Fibroblast of lung (primary cell): ENCODE data around the gene MAP2K5. TPM values are rescaled to one million over a fixed set of nuclear protein-coding genes. Genes with fewer than 3 reads are reported as not detected.

Experiments used
- DNase-seq, 2 donors: peaks; one replicate each; pipeline versions ENCODE4 v3.0.0 to v3.0.0-alpha.2; 2010; ENCODE audit warnings: low read depth in 2 of 2
- H2AFZ ChIP-seq: 2 replicates; pipeline ENCODE4 v1.5.1; 2012; ENCODE audit warnings: low read length, control low read depth, inconsistent platforms
- H3K27ac ChIP-seq: 2 replicates; pipeline ENCODE4 v1.5.1; 2011; ENCODE audit warnings: low read length, control low read depth; ENCODE audit not compliant: insufficient read depth
- H3K27me3 ChIP-seq: 2 replicates; pipeline ENCODE4 v1.5.1; 2011; ENCODE audit warnings: mild to moderate bottlenecking, low read length; ENCODE audit not compliant: control insufficient read depth, insufficient read depth
- H3K36me3 ChIP-seq: 2 replicates; pipeline ENCODE4 v1.5.1; 2011; ENCODE audit warnings: low read length; ENCODE audit not compliant: control insufficient read depth, insufficient read depth
- H3K4me1 ChIP-seq: 2 replicates; pipeline ENCODE4 v1.5.1; 2011; ENCODE audit warnings: low read length; ENCODE audit not compliant: control insufficient read depth, insufficient read depth; ENCODE audit errors: extremely low read depth
- H3K4me2 ChIP-seq: 2 replicates; pipeline ENCODE4 v1.5.1; 2011; ENCODE audit warnings: low read length, control low read depth; ENCODE audit not compliant: insufficient read depth; ENCODE audit errors: extremely low read depth
- H3K4me3 ChIP-seq, 4 experiments: fragments of 200-600 bp in 1 of 4; sonication (generic) in 1 of 4; replicated peaks in 1 of 4; 2 replicates each; pipeline ENCODE4 v1.5.1; 2011 to 2016; ENCODE audit warnings: low read length in 4 of 4, low read depth in 3 of 4, mild to moderate bottlenecking in 3 of 4, control low read depth in 2 of 4, inconsistent platforms in 1 of 4, mixed read lengths in 1 of 4; ENCODE audit not compliant: insufficient read depth in 1 of 4; ENCODE audit errors: control extremely low read depth in 1 of 4
- H3K79me2 ChIP-seq: 2 replicates; pipeline ENCODE4 v1.5.1; 2012; ENCODE audit warnings: mild to moderate bottlenecking, low read length, inconsistent platforms; ENCODE audit not compliant: control insufficient read depth, insufficient read depth
- H3K9ac ChIP-seq: 2 replicates; pipeline ENCODE4 v1.5.1; 2011; ENCODE audit warnings: mild to moderate bottlenecking, low read length, control low read depth; ENCODE audit not compliant: insufficient read depth
- H3K9me3 ChIP-seq: 2 replicates; pipeline ENCODE4 v1.5.1; 2012; ENCODE audit warnings: low read depth, low read length; ENCODE audit not compliant: control insufficient read depth, insufficient read depth
- H4K20me1 ChIP-seq: 2 replicates; pipeline ENCODE4 v1.5.1; 2011; ENCODE audit warnings: low read length; ENCODE audit not compliant: control insufficient read depth, insufficient read depth; ENCODE audit errors: extremely low read depth
- CTCF ChIP-seq, 2 donors: IDR thresholded peaks in 1 of 2; conservative IDR thresholded peaks in 1 of 2; 1 replicate in 1 of 2; 2 replicates in 1 of 2; pipeline ENCODE4 v1.5.1; 2011 to 2012; ENCODE audit warnings: low read length in 2 of 2, control low read depth in 1 of 2, inconsistent platforms in 1 of 2, low read depth in 1 of 2, mild to moderate bottlenecking in 1 of 2
- EZH2 ChIP-seq: IDR thresholded peaks from 2 replicates; pipeline ENCODE4 v1.5.1; 2012; ENCODE audit warnings: low read length, control low read depth, mild to moderate bottlenecking; ENCODE audit errors: missing control alignments
- polyA plus RNA-seq, 2 donors: library from polyadenylated mRNA; depleted of rRNA in 1 of 2; stranded (reverse) in 1 of 2; unstranded in 1 of 2; fragments of >200 nt; gene quantifications; 2 replicates each; pipeline ENCODE4 v1.2.1, GENCODE V29; 2011 to 2012; ENCODE audit warnings: missing spikeins in 1 of 2
- total RNA-seq: library from RNA; depleted of rRNA; stranded (reverse); fragments of >200 nt; gene quantifications from 2 replicates; pipeline ENCODE4 v1.2.1, GENCODE V29; 2014

Gene MAP2K5
- total and polyA plus RNA-seq, 2 donors (not counting 1 experiment from before 2014, with no cell fraction given) = 5.7 to 10.2 TPM

GRCh38 chr15:67852418-67852817 is 309.9 kb downstream of the MAP2K5 start:
- Histone ChIP-seq H3K4me3 (no peak overlapping the region), H3K4me1 (no peaks in the 10 kb centered on the region), H3K9me3 (no peaks in the 10 kb centered on the region), H4K20me1 (no peaks in the 10 kb centered on the region), H3K4me2 (no peak overlapping the region), H3K9ac (no peak overlapping the region), H3K27me3 (peaks cover 2% of the 10 kb centered on the region), H3K36me3 (no peaks in the 10 kb centered on the region), H3K79me2 (no peaks in the 10 kb centered on the region), H3K27ac (no peak overlapping the region), H2AFZ (no peak overlapping the region)
- TF ChIP-seq EZH2 (no peak), CTCF (conservative IDR thresholded peaks at IDR 0.05 in 1 of 2, IDR thresholded peaks at IDR 0.05 in 1 of 2; ENCODE audit: low read depth in 1 of 2, low read length in 2 of 2) (no peak)
- DNase-seq = no peak

- Histone ChIP-seq H3K27me3 (peaks cover 2% of the 10 kb centered on the region), H2AFZ (no peak overlapping the region), H3K4me2 (no peak overlapping the region), H3K36me3 (no peaks in the 10 kb centered on the region), H3K27ac (no peak overlapping the region), H3K79me2 (no peaks in the 10 kb centered on the region), H4K20me1 (no peaks in the 10 kb centered on the region), H3K9me3 (no peaks in the 10 kb centered on the region), H3K4me1 (no peaks in the 10 kb centered on the region), H3K9ac (no peak overlapping the region), H3K4me3 (no peak overlapping the region)
- no peak for DNase-seq
- TF ChIP-seq CTCF (conservative IDR thresholded peaks at IDR 0.05 in 1 of 2, IDR thresholded peaks at IDR 0.05 in 1 of 2; ENCODE audit: low read depth in 1 of 2, low read length in 2 of 2) = no peak
- no peak for TF ChIP-seq EZH2
These were observed 311.0 kb downstream of the MAP2K5 start for GRCh38 chr15:67853454-67853853.

GRCh38 chr15:67854358-67854757 is 311.9 kb downstream of the MAP2K5 start:
- H3K79me2 ChIP-seq = no peaks in the 10 kb centered on the region
- H2AFZ ChIP-seq = no peak overlapping the region
- no peaks in the 10 kb centered on the region for H4K20me1 ChIP-seq
- no peak overlapping the region for H3K27ac ChIP-seq
- peaks cover 2% of the 10 kb centered on the region for H3K27me3 ChIP-seq
- H3K4me2 ChIP-seq = no peak overlapping the region
- no peak overlapping the region for H3K9ac ChIP-seq
- TF ChIP-seq CTCF (conservative IDR thresholded peaks at IDR 0.05 in 1 of 2, IDR thresholded peaks at IDR 0.05 in 1 of 2; ENCODE audit: low read depth in 1 of 2, low read length in 2 of 2) (no peak), EZH2 (no peak)
- no peak for DNase-seq
- H3K36me3 ChIP-seq = no peaks in the 10 kb centered on the region
- H3K4me3 ChIP-seq = no peak overlapping the region
- no peaks in the 10 kb centered on the region for H3K4me1 ChIP-seq
- no peaks in the 10 kb centered on the region for H3K9me3 ChIP-seq
